GM12873 (cell line): ENCODE measurements around the gene ARL15.

ENCODE experiments used
- CTCF ChIP-seq: IDR thresholded peaks from 2 replicates; pipeline ENCODE4 v1.5.1; 2012; ENCODE audit warnings: low read depth, mild to moderate bottlenecking, moderate library complexity, low read length, control low read depth; ENCODE audit not compliant: insufficient read depth; ENCODE audit errors: missing control alignments

ARL15 gene

GRCh38 chr5:53879708-53880323 lies 430.6 kb downstream of the ARL15 start:
- TF ChIP-seq CTCF: no peak

- TF ChIP-seq CTCF: no peak
Measured at GRCh38 chr5:53878015-53878414, 432.4 kb downstream of the ARL15 start.

- TF ChIP-seq CTCF: no peak
Measured at GRCh38 chr5:53877243-53877642, 433.1 kb downstream of the ARL15 start.

GRCh38 chr5:53874409-53874808 lies 436.0 kb downstream of the ARL15 start:
- TF ChIP-seq CTCF: peak; percentile 17

- no peak for TF ChIP-seq CTCF
Measured at GRCh38 chr5:53873235-53873634, 437.1 kb downstream of the ARL15 start.

- no peak for TF ChIP-seq CTCF
Measured at GRCh38 chr5:53871775-53872174, 438.6 kb downstream of the ARL15 start.

GRCh38 chr5:53871050-53871449 lies 439.3 kb downstream of the ARL15 start:
- no peak for TF ChIP-seq CTCF
